Caco-2 (cell line): ENCODE results near the gene CUL4B. TPM values are rescaled to one million over a fixed set of nuclear protein-coding genes. Genes with fewer than 3 reads are reported as not detected.
"Not testable (repeated sequence)": the region's sequence is repeated elsewhere in the genome, so short reads cannot be mapped to it uniquely, and the experiment has no call there.

Experiments
- BruUV-seq: library from RNA; stranded (reverse); fragments of 400-500 nt; replicated peaks from 2 replicates; lab custom pipeline; 2021; lab: Mats Ljungman, UMichigan
- CTCF ChIA-PET: fragments of 300-600 bp; sonication (Branson Sonifier 250); formaldehyde crosslinking; loops from one replicate; lab custom pipeline; 2022; ENCODE audit warnings: antibody characterized with exemption; lab: Charles Lee
- POLR2A ChIA-PET: fragments of 300-600 bp; sonication (Branson Sonifier 250); formaldehyde crosslinking; loops from one replicate; lab custom pipeline; 2022; ENCODE audit warnings: antibody characterized with exemption; lab: Charles Lee
- DNase-seq, 2 experiments: peaks; one replicate each; pipeline versions ENCODE4 v3.0.0 to v3.0.0-alpha.2; 2020 to 2022
- H3K27me3 ChIP-seq: replicated peaks from 2 replicates; pipeline ENCODE4 v1.6.0; 2011; ENCODE audit warnings: low read length; ENCODE audit not compliant: control insufficient read depth, insufficient read depth
- H3K36me3 ChIP-seq: 2 replicates; pipeline ENCODE4 v1.5.1; 2011; ENCODE audit warnings: low read length; ENCODE audit not compliant: control insufficient read depth, insufficient read depth
- H3K4me1 ChIP-seq: fragments of 250-450 bp; sonication (Bioruptor Pico); 2 replicates; pipeline ENCODE4 v1.5.1; 2020; ENCODE audit warnings: mild to moderate bottlenecking
- H3K4me3 ChIP-seq: 2 replicates; pipeline ENCODE4 v1.5.1; 2011; ENCODE audit warnings: low read depth, mild to moderate bottlenecking, control low read depth, low read length
- H3K9me3 ChIP-seq: fragments of 250-450 bp; sonication (Bioruptor Pico); 2 replicates; pipeline ENCODE4 v1.5.1; 2020; ENCODE audit warnings: mild to moderate bottlenecking, moderate library complexity
- H3K27ac Mint-ChIP-seq: one replicate; pipeline ENCODE4 v1.8.0; 2022; ENCODE audit warnings: mixed read lengths; ENCODE audit not compliant: unreplicated experiment
- H3K27me3 Mint-ChIP-seq: one replicate; pipeline ENCODE4 v1.8.0; 2022; ENCODE audit warnings: mixed read lengths; ENCODE audit not compliant: insufficient read depth, unreplicated experiment
- H3K36me3 Mint-ChIP-seq: one replicate; pipeline ENCODE4 v1.8.0; 2022; ENCODE audit warnings: mild to moderate bottlenecking, mixed read lengths; ENCODE audit not compliant: insufficient read depth, unreplicated experiment
- H3K4me1 Mint-ChIP-seq: one replicate; pipeline ENCODE4 v1.8.0; 2022; ENCODE audit warnings: low read depth, mixed read lengths; ENCODE audit not compliant: unreplicated experiment
- H3K4me3 Mint-ChIP-seq: one replicate; pipeline ENCODE4 v1.8.0; 2022; ENCODE audit warnings: mild to moderate bottlenecking, moderate library complexity, mixed read lengths; ENCODE audit not compliant: unreplicated experiment
- H3K9me3 Mint-ChIP-seq: one replicate; pipeline ENCODE4 v1.8.0; 2022; ENCODE audit warnings: mixed read lengths; ENCODE audit not compliant: unreplicated experiment
- intact Hi-C: fragments of 100-400 bp; cut with micrococcal nuclease; formaldehyde crosslinking; loops from one replicate; pipeline ENCODE4 v1.10.0; 2022; ENCODE audit not compliant: unreplicated experiment
- total RNA-seq: library from RNA; stranded (reverse); gene quantifications from 2 replicates; pipeline ENCODE4 v1.2.3, GENCODE V29; 2022
- TF ChIP-seq, protein P1 (sequence below), 2 experiments: fragments of 200-600 bp in 1 of 2; IDR thresholded peaks; 1 replicate in 1 of 2; 2 replicates in 1 of 2; pipeline versions ENCODE4 v1.5.1 to v1.8.0; 2011 to 2022; ENCODE audit warnings: antibody characterized with exemption in 1 of 2, control low read depth in 1 of 2, inconsistent platforms in 1 of 2, low read depth in 1 of 2, low read length in 1 of 2, mild to moderate bottlenecking in 1 of 2, moderate library complexity in 1 of 2; ENCODE audit not compliant: insufficient read depth in 1 of 2, severe bottlenecking in 1 of 2, unreplicated experiment in 1 of 2

Gene CUL4B
- total RNA-seq, 1 experiment from 2014 or later, result 41.0 TPM

DNA sequence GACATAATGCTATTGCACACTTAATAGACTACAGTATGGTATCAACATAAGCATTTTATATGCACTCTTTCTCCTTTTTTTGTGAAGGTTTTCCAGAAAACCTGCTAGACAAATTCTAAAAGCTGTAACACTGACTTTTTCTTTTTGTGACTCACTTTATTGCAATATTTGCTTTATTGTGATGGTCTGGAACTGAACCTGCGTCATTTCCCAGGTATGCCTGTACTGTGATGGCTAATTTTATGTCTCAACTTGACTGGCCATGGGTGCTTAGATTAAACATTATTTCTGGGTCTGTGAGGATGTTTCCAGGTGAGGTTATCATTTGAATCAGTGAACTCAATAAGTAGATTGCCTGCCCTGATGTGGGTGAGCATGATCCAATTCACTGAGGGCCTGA lies 56.2 kb downstream of the CUL4B start:
- TF ChIP-seq, protein P1, sequence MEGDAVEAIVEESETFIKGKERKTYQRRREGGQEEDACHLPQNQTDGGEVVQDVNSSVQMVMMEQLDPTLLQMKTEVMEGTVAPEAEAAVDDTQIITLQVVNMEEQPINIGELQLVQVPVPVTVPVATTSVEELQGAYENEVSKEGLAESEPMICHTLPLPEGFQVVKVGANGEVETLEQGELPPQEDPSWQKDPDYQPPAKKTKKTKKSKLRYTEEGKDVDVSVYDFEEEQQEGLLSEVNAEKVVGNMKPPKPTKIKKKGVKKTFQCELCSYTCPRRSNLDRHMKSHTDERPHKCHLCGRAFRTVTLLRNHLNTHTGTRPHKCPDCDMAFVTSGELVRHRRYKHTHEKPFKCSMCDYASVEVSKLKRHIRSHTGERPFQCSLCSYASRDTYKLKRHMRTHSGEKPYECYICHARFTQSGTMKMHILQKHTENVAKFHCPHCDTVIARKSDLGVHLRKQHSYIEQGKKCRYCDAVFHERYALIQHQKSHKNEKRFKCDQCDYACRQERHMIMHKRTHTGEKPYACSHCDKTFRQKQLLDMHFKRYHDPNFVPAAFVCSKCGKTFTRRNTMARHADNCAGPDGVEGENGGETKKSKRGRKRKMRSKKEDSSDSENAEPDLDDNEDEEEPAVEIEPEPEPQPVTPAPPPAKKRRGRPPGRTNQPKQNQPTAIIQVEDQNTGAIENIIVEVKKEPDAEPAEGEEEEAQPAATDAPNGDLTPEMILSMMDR (IDR thresholded peaks at IDR 0.05; ENCODE audit: insufficient read depth in 1 of 2, low read depth in 1 of 2, low read length in 1 of 2, severe bottlenecking in 1 of 2, unreplicated experiment in 1 of 2), result no peak
- Histone ChIP-seq H3K4me3 (no peak overlapping the region), H3K27me3 (no peaks in the 10 kb centered on the region), H3K4me1 (no peaks in the 10 kb centered on the region), H3K9me3 (no peaks in the 10 kb centered on the region), H3K36me3 (no peaks in the 10 kb centered on the region)
- intact Hi-C loops, result no loop called here
- H3K4me3 Mint-ChIP-seq, result no peak overlapping the region
- ChIA-PET CTCF (no interaction called here), POLR2A (interaction anchor here (0.6 kb wide), 1 partner anchor 135 kb away, joined by 3 read pairs; no protein-coding TSS in a partner anchor)
- H3K27me3 Mint-ChIP-seq, result no peaks in the 10 kb centered on the region
- no peak for DNase-seq
- H3K4me1 Mint-ChIP-seq, result no peaks in the 10 kb centered on the region
- no peaks in the 10 kb centered on the region for H3K36me3 Mint-ChIP-seq
- no peak overlapping the region for H3K27ac Mint-ChIP-seq
- no TSS peak for BruUV-seq
- H3K9me3 Mint-ChIP-seq, result no peaks in the 10 kb centered on the region

DNA sequence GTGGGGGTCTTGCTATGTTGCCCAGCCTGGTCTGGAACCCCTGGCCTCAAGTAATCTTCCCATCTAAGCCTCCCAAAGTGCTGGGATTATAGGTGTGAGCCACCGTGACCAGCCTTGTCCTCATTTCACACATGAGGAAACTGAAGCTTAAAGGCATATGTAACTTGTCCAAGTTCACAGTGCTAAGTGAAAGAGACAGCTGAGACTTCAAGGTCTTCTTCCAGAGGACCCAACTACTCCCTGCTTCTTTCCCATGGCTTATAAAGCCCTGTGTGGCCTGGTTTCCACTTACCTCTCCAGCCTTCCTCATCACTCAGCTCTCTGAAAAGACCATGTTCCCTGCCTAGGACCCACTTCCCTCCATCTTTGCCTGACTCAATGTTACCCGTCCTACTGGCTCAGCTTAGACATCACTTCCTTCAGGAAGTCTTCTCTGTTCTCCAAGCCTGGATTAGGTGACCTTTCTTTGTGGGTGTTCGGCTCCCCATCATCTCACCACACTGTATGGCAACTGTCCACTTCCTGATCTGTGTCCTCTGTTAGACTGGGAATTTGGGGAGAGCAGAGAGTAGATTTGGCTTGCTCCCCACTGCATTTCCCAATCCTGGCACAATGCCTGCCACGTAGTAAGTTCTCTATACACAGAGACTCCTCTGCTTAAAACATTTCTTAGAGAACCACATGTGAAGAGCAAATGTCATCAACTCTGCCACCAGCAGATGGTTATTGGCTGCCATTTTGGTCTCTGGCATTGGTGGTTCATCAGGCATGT lies 61.3 kb downstream of the CUL4B start:
- no peak overlapping the region for H3K27ac Mint-ChIP-seq
- Histone ChIP-seq H3K4me1 (no peaks in the 10 kb centered on the region), H3K4me3 (no peak overlapping the region), H3K27me3 (no peaks in the 10 kb centered on the region), H3K9me3 (no peaks in the 10 kb centered on the region), H3K36me3 (no peaks in the 10 kb centered on the region)
- no peak overlapping the region for H3K4me3 Mint-ChIP-seq
- TF ChIP-seq, protein P1 (IDR thresholded peaks at IDR 0.05; ENCODE audit: insufficient read depth in 1 of 2, low read depth in 1 of 2, low read length in 1 of 2, severe bottlenecking in 1 of 2, unreplicated experiment in 1 of 2), result no peak
- no peaks in the 10 kb centered on the region for H3K9me3 Mint-ChIP-seq
- CTCF ChIA-PET, result interaction anchor here (1.0 kb wide), 1 partner anchor 163 kb away, joined by 3 read pairs; no protein-coding TSS in a partner anchor
- peaks cover 6% of the 10 kb centered on the region for H3K36me3 Mint-ChIP-seq
- no peaks in the 10 kb centered on the region for H3K27me3 Mint-ChIP-seq
- DNase-seq, result no peak
- POLR2A ChIA-PET, result no interaction called here
- BruUV-seq, result no TSS peak
- H3K4me1 Mint-ChIP-seq, result peaks cover 7% of the 10 kb centered on the region
- intact Hi-C loops, result no loop called here

DNA sequence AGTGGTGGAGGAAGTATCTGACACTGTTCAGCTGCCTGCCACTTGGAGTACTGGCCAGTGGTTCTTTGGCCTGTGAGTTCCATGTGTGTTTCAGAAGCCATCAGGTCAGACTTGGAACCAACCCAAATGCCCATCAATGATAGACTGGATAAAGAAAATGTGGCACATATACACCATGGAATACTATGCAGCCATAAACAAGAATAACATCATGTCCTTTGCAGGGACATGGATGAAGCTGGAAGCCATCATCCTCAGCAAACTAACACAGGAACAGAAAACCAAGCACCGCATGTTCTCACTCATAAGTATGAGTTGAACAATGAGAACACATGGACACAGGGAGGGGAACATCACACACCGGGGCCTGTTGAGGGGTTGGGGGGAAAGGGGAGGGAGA lies 70.6 kb downstream of the CUL4B start:
- H3K9me3 ChIP-seq, H3K27me3 Mint-ChIP-seq, intact Hi-C loops, CTCF ChIA-PET, H3K4me3 Mint-ChIP-seq, H3K4me3 ChIP-seq, POLR2A ChIA-PET, H3K27me3 ChIP-seq, DNase-seq, H3K9me3 Mint-ChIP-seq, H3K36me3 Mint-ChIP-seq, H3K27ac Mint-ChIP-seq, BruUV-seq, H3K4me1 Mint-ChIP-seq, H3K4me1 ChIP-seq, H3K36me3 ChIP-seq: not testable (repeated sequence)
